Fibroblast of pulmonary artery (primary cell): ENCODE results near the gene FBXO17.
"Not testable (repeated sequence)": the region's sequence is repeated elsewhere in the genome, so short reads cannot be mapped to it uniquely, and the experiment has no call there.

Experiments used
- DNase-seq: peaks from one replicate; pipeline ENCODE4 v3.0.0-alpha.2; 2010; ENCODE audit warnings: low read depth
- H3K4me3 ChIP-seq: replicated peaks from 2 replicates; pipeline ENCODE4 v1.5.1; 2011; ENCODE audit warnings: low read depth, mild to moderate bottlenecking, control low read depth, low read length, moderate library complexity
- CTCF ChIP-seq: IDR thresholded peaks from 2 replicates; pipeline ENCODE4 v1.5.1; 2011; ENCODE audit warnings: mild to moderate bottlenecking, control low read depth, low read length, inconsistent platforms; ENCODE audit errors: missing control alignments

The FBXO17 gene

GRCh38 chr19:38993271-38993670 lies 17.7 kb upstream of the FBXO17 start:
- no peak for TF ChIP-seq CTCF
- no peak overlapping the region for H3K4me3 ChIP-seq
- peak; percentile 57 for DNase-seq

- DNase-seq = no peak
- TF ChIP-seq CTCF = no peak
- H3K4me3 ChIP-seq = no peak overlapping the region
Observed at GRCh38 chr19:38990949-38991697, 15.6 kb upstream of the FBXO17 start.

GRCh38 chr19:38989614-38990013 lies 14.1 kb upstream of the FBXO17 start:
- DNase-seq, H3K4me3 ChIP-seq: not testable (repeated sequence)

- TF ChIP-seq CTCF = no peak
- DNase-seq = no peak
- no peak overlapping the region for H3K4me3 ChIP-seq
Observed at GRCh38 chr19:38989066-38989605, 13.6 kb upstream of the FBXO17 start.

- DNase-seq, H3K4me3 ChIP-seq: not testable (repeated sequence)
Observed at GRCh38 chr19:38988627-38989026, 13.1 kb upstream of the FBXO17 start.

- not testable (repeated sequence) for H3K4me3 ChIP-seq, DNase-seq
Observed at GRCh38 chr19:38987745-38988144, 12.2 kb upstream of the FBXO17 start.

GRCh38 chr19:38985262-38985661 lies 9.7 kb upstream of the FBXO17 start:
- no peak for TF ChIP-seq CTCF
- no peak overlapping the region for H3K4me3 ChIP-seq
- DNase-seq = no peak

GRCh38 chr19:38980583-38981374 lies 5.2 kb upstream of the FBXO17 start:
- no peak for DNase-seq
- H3K4me3 ChIP-seq = no peak overlapping the region
- TF ChIP-seq CTCF = no peak
